SKM-1 (cell line): ENCODE results near the gene PHACTR3.

Experiments
- DNase-seq: peaks from one replicate; lab custom pipeline; 2025; ENCODE audit not compliant: unreplicated experiment; lab: John Stamatoyannopoulos, UW

The PHACTR3 gene

DNA sequence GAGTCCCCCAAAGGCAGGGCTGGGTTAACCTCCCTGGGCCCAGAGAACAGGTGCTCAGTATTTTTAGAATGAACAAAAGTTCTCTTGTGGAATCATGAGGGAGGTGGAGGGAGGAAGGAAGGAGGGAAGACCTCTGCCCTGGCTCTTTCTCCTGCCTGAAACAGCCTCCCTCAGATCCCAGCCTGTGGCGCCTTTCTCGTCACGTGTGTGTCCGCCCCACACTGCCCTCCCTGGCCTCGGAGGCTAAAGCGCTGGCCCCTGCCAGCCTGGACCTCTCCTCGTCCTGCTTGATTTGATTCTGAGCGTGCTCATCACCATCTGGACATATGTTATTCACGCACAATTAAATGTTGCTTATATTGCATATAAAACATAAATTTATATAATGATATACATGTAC lies 40.9 kb downstream of the PHACTR3 start:
- DNase-seq, result no peak

DNA sequence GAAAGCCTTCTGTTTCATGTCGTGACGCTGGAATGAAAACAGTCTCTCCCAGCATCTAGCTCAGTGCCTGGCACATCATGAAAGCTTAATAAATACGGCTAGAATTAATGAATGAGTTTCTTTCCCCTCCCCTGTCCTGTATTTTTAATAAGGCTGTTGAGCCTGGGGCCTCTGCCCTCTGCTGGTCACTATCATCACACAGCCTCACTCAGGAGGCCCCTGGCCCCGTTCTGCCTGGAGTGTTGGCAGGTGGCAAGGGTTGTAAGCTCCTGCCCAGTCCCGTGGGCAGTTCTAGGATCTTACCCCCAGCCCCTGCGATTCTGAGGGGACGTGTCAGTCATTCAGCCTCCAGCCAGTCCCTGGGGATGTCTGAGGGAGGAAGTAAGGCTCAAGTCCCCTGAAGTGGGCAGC lies 41.4 kb downstream of the PHACTR3 start:
- no peak for DNase-seq

DNA sequence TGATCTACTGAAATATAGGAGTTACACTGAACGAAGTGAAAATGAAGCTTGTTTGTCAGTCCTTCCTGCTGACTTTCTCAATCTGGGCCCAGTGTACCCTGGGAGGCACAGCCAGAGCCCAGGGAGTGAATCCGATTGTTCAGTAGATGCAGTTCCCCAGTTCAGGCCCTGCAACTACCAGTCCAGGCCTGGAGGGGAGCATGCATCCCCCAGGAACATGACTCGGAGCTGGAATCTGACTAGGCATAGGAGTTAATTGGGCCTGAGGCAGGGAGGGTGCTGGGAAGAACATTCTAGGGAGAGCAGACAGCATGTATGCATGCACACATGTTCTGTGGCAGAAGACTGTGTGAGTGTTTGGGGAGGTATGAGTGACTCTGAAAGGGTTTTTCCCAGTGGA lies 42.1 kb downstream of the PHACTR3 start:
- no peak for DNase-seq

DNA sequence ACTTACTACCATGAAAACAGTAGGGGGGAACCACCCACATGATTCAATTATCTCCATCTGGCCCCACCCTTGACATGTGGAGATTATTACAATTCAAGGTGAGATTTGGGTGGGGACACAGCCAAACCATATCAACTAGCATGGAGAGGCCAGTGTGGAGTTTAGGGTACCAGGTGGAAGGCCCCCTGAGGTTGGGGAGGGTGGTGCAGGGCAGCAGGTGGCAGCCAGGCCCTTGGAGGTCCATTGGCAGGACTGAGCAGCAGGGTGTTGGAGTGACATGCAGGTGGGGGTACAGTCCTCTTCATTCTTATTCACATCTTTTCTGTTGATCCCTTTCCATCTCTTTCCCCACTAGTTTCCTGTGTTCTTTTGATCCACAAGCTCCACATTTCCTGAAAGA lies 42.9 kb downstream of the PHACTR3 start:
- no peak for DNase-seq

DNA sequence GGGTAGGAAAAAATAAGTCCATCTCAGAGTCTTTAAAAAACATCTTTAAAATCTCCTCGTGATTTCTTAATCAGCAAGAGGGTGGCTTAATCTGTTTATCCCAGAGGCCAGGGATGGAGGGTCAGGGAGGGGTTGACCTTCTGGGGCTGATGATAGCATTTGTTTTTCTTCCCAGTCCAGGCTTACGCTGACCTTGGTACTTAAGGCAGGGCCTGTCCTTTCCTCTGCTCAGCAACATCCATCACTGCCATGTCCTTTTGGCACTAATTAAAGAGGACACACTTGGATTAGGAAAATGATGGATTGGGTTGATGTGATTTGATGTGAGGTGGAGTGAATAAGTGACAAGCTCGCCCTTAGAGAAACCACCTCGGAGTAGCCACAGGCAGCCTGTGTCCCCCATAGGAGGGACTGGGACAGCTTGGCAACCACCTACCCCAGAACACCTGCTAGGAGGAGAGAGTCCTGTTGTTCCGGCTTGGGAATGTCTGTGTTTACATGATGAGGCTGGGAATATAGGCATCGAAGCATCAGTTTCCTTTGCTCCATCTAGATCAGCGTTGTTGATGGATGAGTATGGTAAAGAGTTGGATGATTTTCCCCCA lies 44.2 kb downstream of the PHACTR3 start:
- DNase-seq, result no peak

DNA sequence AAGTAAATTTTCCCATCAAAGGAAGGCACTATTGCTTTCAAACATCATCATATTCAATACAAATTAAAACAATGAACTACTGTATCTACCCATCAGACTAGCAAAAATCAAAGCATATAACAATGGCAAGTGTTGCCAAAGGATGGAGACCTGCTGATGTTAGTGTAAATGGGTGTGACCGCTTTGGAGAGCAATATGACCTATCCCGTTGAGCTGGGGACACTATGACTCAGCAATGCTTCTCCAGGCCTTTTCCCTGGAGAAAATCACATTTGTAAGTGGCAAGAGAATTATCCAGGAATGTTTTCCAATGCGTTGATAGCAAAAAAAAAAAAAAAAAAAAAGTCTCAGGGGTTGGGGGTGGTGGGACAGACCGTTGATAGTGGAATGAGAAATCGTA lies 46.1 kb downstream of the PHACTR3 start:
- DNase-seq, result no peak

DNA sequence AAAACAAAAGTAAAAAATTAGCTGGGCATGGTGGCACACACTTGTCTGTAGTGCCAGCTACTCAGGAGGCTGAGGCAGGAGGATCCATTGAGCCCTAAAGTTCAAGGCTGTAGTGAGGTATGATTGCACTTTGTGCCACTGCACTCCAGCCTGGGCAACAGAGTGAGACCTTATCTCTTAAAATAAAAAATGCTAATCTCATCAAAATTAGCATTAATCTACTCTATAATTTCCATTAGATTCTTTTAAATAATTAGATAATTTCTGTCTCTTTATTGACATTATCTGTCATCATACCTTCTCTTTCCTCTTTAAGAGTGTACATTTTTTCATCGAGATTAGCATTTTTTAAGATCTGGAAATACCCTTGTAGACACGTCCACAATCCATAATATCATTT lies 48.0 kb downstream of the PHACTR3 start:
- DNase-seq, result no peak

DNA sequence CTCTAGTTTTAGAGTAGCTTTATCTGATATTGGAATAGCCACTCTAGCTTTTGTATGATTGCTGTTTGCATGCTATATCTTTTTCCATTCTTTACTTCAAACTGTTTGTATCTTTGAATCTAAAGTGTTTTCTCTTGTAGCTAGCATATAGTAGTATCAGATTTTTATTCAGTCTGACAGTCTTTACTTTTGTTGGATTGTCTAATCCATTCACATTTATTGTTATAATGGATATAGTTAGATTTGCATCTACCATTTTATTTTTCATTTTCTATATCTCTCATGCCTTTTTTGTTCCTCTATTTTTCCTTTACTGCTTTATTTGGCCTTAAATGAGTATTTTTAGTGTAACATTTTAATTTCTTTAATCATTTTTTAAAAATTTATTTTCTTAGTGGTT lies 52.1 kb downstream of the PHACTR3 start:
- DNase-seq, result no peak

DNA sequence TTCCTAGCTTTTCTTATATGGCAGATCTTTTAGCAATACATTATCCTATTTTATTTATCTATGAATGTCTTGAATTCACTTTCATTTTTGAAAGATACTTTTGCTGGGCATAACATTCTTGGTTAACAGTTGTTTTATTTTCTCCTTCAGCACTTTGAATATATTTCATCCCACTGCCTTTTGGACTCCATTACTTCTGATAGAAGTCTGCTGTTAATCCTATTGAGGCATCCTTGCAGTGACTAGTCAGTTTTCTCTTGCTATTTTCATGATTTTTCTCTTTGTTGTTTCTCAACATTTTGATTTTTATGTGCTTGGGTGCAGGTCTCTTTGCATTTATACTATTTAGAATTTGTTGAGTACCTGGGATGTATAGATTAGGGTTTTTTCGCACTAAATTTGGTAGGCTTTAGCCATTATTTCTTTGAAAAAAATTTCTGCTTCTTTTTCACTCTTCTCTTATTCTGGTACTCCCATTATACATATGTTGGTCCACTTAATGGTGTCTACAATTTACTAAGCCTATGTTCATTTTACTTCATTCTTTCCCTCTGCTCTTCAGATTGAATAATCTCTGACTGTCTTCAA lies 53.2 kb downstream of the PHACTR3 start:
- no peak for DNase-seq

DNA sequence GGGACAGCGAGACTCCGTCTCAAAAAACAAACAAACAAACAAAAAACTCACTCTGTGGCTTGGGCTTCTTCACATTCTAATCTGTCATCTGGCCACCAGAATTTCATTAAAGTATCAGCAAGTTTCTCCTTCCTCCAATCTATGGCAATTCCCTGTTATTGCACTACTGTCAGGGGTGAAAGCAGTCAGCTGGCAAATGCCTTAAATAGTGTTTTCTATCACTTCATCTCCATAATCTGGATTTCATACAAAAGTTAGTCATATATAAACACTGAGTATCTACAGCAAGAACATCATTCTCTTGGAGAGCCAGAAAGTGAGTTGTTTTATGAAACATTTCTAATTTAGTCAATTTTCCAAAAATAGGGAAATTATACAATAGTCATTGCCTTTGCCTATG lies 56.1 kb downstream of the PHACTR3 start:
- no peak for DNase-seq

DNA sequence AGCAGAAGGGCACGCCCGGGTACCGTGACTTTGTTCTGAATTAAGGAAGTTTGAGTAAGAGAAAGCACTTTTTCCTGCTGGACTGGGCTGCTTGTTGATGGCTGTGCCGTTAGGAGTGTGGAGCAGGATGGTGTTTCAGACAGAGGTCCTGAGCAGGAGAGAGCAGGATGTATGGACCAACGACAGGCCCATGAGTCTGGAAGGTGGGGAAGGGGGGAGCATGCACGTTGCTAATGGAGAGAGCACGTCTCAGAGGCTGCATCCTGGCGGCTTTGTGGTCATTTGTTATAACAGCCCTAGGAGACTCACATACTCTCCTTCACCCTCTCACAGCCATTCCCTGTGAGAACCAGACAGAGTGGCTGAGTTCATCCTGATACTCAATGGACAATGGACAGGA lies 56.8 kb downstream of the PHACTR3 start:
- no peak for DNase-seq

DNA sequence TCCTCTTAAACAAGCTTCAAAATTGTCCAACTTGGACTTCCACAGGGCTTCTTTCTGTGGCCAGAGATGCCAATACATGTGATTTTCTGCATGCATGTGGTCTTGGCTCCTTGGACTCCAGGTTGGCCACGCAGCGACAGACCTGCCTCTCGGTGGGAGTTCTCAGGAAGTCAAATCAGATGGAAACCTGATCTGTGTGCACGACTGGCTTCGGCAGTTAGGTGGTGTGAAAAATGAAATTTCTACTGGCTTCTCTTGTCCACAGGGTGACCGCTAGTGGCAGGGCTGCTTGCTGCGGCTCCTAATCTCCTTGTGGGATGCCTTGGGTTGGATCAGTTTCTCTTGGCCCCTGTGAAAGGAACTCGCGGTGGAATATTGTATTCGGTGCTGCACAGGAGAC lies 57.3 kb downstream of the PHACTR3 start:
- DNase-seq, result no peak

DNA sequence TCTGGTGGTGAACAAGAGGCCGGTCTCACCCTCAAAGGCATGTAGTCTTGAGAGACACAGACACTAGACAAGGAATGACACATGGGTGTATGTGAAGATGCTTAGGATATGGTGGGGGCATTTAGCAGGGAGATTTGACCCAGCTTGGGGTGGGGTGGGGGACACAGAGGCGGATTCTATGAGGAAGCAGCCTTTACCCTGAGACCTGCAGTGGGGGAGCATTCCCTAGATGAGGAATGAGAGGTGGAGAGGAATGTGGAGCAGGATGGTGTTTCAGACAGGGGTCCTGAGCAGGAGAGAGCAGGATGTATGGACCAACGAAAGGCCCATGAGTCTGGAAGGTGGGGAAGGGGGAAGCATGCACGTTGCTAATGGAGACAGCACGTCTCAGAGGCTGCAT lies 57.8 kb downstream of the PHACTR3 start:
- DNase-seq, result no peak

DNA sequence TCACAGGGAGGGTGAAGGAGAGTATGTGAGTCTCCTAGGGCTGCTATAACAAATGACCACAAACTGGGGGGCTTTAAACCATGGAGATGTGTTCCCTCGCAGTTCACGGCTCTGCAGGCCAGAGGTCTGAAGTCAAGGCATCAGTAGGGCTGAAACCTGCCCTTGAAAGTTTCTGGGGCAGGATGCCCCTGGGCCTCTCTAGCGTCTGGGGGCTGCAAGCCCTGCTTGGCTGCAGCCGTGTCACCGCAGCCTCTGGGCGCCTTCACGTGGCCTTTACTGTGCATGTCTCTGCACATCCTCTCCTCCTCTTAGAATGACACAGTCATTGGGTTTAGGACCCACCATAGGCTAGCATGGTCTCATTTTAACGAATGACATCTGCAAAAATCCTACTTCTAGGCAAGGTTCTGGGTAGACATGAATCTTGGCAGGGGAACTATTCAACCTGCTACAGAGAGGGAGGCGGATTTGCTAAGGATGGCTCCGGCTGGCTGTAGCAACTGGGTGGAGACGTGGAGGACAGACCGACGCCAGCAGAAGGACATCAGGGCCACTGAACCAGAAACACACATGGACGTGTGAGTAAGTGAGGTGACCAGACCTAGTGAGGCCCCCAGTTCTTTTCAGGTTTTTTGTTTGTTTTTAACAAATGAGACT lies 58.6 kb downstream of the PHACTR3 start:
- DNase-seq, result no peak

DNA sequence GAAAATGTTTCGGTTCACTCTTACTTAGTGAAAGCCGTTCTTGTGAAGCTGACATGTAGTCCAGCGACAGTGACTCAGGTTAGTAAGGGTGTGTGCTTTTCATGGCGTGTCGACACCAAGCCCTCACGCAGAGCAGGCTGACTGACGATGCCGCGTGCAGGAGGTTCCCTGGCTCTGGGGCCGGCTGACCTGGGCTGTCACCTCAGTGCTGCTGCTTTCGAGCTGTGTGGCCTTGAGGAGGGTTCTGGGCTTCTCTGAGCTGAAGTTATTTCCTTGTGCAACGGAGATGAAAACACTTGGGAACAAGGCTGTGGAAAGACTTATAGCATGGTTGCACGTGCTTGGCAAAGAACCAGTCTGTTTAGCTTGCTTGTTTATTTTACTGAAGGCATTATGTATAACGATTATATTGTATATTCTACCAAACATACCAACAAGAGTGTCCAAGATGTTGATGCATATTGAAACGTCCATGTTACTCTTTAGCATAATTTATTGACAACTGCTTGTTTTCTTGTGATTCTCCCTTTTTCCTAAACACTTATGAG lies 59.2 kb downstream of the PHACTR3 start:
- no peak for DNase-seq

DNA sequence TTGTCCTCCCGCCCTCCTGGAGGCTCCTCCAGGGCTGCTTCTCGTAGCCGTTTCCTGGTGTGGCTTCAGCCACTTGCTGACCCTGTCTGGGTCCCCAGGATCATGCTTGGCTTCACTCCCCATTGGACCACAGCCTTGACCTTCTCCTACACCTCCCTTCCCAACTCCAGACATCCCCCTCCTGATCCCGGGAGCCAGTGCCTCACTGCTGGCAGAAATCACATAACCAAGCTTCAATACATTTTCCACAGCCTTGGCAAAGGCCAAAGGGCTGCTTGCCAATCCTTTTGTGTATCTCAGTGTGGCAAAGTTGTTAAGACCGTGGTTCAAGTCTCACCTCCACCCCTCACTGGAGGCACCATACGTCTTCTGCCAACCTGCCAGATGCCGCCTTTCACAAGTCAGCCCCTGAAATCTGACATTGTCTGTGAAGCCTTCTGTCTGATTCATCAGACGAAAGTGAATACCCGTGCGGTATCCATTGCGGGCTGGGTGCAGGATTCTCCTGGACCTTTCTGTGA lies 60.1 kb downstream of the PHACTR3 start:
- DNase-seq, result no peak

DNA sequence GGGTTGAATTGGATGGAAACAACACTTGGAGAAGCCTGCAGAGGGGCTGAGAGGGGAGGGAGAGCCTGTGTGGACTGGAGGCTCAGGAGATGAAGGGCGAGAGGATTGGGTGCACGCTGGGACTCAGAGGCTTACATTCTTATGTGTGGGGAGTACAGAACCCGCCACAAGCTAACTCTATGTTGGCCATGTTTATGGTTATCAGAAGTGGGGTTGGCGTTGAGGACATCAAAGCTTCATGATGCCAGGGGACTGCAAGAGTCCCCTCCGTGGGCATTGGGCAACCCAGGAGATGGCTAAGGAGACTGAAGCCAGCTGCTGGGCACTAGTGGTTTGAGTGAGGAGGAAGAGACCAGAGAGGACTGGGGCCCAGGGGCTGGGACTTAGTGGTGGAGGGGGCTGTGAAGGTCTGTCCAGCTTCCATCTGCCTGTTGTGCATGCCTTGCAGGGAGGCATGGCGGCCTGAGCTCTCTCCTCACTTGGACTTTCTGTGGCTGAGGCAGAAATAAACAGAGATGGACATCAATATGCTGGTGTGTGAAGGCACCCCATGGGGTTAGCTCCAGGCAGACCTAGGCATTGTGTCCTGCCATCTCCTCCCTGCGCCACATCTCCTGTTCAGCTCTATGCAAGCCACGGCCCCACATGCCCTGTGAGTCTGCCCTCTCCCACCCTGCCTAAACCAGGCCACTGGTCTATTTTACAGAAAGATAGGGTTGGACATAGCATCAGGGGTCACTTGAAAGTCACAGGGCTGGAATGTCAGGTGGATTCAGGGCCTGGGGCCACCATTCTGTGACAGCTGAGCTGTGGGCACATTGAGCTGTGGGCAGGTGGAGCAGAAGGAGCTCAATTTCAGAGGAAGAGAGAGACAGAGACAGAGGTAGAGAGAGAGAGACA lies 61.6 kb downstream of the PHACTR3 start:
- DNase-seq, result no peak

DNA sequence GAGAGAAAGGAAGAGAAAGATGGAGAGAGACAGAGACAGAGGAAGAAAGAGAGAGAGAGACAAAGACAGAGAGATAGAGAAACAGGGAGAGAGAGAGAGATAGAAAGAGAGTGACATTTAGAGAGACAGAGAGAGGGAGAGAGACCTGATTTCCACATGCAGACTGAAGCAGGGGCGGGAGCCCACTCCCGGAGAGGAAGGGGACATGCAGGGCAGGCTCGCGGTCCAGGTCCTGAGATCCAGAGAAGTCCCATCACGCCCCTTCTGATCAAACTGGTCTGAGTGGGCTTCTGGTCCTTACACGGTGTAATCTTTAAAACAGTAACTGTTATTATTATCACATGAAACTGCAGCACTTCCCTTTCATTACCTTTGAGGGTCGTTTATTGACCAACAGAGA lies 62.2 kb downstream of the PHACTR3 start:
- no peak for DNase-seq

DNA sequence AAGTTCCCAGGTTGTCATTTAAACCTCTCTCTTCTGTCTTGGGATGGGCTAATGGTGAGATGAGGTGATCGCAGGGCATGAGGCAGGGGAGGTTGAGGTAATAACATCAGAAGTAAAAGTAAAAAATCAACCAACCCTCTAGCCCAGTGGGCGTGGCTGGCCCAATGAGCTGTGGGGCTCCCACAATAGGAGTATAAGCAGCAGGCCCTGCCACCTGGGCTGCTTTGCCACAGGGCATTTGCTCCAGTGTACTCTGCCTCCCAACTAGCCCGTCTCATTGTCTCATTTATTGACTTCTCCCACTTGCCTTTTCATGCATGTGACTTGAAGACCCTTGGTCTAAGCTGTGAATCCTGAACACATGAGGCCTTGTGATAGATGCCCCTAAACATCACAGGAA lies 62.8 kb downstream of the PHACTR3 start:
- DNase-seq, result no peak

DNA sequence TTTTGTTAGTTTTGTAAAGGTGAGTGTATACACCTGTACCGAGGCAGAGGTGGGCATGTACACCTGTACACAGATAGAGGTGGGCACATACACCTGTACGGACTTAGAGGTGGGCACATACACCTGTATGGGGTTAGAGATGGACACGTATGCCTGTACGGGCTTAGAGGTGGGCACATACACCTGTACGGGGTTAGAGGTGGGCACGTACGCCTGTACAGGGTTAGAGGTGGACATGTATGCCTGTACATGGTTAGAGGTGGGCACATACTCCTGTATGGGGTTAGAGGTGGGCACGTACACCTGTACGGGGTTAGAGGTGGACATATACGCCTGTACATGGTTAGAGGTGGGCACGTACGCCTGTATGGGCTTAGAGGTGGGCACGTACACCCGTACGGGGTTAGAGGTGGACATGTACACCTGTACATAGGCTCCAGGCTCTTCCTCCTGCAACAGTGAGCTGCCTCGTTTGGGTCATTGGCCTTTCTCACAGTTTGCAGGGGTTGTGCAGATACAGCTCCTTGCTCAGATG lies 63.7 kb downstream of the PHACTR3 start:
- DNase-seq, result no peak
